GM19351 (cell line): ENCODE data around the gene PRRC2B.
"Not testable (repeated sequence)": the region's sequence is repeated elsewhere in the genome, so short reads cannot be mapped to it uniquely, and the experiment has no call there.

Experiments
- ATAC-seq: cut with Tn5 transposase; IDR thresholded peaks from one replicate; pipeline ENCODE4 v1.9.1; 2021; ENCODE audit warnings: mild to moderate bottlenecking, moderate library complexity; ENCODE audit not compliant: unreplicated experiment

Gene PRRC2B

DNA sequence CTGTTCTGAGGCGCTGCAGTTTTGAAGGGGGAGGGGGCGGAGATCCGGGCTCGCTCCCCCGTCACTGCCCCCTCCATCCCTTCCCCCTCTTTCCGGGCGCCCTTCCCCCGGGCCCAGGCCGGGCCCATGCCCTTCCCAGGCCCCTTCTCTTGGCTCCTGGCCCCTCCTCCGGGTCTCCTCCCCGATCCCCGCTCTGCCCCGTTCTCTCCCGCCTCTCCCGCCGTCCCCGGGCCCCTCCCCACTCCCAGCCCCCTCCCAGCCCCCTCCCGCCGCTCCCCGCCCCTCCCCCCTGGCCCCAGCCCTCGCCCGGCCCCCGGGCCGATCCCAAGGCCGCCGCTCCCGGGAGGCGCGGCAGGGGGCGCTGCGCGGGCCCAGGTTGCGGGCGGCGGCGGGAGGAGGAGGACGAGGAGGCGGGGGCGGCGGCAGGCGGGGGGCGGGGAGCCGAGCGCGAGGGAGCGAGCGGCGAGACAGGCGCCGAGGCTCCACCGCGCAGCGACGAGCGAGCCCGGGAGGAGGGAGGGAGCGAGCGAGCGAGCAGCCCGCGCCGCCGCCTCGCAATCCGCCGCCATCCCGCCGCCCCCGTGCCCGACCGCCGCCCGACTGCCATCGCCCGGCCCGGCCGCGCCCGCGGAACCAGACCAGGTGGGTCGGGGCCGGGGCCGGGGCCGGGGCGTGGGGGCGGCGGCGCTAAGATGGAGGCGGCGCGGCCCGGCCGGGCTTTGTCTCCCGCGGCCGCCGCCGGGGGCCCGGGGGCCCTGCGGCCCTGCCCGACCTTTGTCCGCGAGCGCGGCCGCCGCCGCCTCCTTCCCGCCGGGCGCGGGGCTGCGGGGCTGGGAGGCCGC lies at the start of gene PRRC2B:
TSS of gene PRRC2B (plus strand) at position 465 of the 842 bp plus-strand sequence. CDS start 36,059 bp downstream, outside the sequence.
- ATAC-seq, result peak; percentile 46

DNA sequence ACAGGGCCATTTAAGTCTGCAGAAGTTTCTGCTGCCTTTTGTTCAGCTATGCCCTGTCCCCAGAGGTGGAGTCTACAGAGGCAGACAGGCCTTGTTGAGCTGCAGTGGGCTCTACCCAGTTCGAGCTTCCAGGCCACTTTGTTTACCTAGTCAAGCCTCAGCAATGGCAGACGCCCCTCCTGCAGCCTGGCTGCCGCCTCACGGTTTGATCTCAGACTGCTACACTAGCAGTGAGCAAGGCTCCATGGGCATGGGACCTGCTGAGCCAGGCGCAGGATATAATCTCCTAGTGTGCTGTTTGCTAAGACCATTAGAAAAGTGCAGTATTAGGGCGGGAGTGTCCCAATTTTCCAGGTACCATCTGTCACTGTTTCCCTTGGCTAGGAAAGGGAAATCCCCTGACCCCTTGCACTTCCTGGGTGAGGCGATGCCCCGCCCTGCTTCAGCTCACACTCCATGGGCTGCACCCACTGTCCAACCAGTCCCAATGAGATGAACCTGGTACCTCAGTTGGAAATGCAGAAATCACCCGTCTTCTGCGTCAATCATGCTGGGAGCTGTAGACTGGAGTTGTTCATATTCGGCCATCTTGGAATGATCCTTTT lies 48.9 kb upstream of the PRRC2B start:
- ATAC-seq, result not testable (repeated sequence)

DNA sequence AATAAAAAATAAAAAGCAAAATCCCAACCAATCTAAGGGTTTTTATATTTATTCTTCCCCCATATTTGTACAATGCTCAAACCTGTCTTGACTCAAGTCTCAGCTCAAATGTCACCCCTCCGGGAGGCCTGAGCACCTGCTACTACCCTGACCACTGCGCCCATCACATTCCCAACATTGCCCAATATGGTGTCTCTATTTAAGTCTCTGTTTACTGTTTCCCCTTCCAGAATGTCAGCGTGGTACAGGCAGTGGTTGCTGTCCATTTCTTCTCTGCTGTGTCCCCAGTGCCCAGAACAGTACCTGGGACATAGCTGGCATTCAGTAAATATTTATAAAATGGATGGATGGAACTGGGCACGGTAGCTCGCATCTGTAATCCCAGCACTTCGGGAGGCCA lies 47.3 kb upstream of the PRRC2B start:
- ATAC-seq, result no peak

DNA sequence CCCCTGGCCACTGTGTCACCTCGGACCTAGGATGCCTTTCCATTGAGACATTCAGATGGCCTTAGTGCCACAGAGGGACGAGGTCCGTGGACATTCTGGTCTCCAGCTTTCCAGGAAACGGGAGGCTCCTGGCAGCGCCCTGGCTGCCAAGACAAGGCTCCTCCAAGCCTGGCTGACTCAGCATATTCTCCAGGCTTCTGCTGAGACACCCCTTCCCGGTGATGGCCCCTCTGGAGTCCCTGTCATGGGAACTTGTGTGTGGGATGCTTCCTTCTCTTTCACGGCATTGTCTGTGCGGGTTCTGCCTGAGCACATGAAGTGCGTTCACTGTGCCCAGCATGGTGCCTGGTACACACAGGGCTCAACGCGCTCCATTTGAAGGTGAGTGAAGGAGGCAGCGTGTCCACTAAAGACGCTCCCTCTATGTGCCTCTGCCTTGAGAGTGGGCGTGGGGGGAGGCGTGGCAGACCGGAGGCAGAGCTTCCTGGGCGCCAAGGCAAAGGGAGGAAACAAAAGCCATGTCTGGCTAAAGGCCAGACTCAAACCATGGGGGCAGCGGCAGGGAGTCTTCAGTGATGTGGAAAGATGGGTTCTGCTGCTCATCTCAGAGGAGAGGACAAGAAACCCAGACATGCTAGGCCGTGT lies 46.4 kb upstream of the PRRC2B start:
- no peak for ATAC-seq

DNA sequence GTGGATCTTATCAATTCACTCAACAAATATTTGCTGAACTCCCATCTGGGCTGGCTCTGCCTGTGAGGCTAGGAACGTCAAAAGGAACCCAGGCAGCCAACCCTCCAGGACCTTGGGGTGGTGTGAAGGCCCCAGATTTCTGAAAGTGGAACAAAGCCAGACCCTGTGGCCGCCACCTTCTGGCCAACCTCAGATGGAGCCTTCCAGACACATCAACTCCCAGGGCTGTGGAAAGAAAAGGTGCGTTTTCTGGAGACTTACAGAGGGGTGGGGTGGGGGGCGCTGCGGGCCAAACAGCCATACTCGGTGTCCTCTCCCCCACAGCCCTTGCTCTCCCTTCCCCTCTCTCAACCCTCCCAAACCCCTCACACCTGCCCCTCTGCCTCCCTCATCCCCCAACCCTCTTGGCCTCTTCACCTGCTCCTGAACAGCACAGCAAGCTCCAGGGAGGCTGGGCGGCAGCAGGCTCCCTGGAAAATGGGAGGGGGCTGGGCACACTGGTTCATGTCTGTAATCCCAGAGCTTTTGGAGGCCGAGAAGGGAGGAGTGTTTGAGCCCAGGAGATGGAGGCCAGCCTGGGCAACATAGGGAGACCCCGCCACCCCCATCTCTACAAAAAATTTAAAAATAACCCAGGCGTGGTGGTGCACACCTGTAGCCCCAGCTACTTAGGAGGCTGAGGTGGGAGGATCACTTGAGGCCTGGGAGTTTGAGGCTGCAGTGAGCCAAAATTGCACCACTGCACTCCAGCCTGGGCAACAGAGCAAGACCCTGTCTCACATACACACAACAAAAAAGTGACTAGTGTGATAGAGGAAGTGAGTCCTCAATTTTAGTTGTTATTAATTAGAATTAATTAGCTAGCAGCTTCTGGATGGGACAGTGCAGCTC lies 45.0 kb upstream of the PRRC2B start:
- no peak for ATAC-seq

DNA sequence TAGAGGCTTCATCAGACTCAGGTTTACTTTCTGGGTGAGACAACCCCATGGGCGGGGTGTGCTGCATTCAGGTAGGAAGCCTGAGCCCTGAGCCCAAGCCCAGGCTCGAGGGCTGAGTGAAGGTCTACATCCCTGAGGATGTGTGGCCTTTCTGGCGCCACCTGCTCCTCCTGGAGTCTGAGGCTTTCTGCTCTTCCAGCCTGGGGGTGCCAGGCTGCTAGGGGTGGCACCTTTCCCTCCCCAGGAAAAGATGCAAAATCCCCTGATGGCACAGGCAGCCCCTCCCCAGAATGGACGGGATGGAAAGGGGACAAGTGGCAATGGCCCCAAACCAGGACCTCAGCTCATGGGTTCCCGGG lies 44.4 kb upstream of the PRRC2B start:
- no peak for ATAC-seq

DNA sequence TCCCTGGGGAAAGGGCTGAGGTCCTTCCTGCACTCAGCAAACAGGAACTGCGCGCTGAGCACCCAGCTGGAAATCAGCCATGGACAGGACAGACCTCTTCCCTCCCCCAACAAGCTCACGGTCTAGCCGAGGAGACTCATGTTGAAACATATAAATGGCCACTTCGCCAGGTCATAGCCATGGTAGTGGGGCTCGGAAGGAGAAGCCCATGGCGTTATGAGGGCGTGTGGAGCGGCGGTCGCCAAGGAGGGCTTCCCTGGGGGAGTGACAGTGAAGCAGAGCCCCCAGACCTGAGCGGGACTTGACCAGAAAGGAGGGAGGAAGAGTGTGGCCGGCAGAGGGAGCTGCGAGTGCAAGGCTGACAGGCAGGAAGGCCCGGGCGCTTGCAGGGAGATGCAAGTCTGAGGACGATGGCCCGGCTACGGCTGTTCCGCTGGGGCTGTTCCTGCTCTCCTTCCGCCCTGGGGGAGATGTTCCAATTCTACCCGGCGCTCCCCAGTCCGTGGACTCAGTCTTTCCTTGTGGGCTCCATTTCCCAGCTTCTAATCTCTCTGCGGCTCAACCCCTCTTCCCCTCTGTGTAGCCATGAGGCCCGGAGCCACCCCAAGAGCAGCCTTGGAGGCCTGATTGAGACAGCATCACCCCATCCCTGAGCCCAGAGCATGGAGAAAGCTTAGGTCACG lies 43.9 kb upstream of the PRRC2B start:
- no peak for ATAC-seq

DNA sequence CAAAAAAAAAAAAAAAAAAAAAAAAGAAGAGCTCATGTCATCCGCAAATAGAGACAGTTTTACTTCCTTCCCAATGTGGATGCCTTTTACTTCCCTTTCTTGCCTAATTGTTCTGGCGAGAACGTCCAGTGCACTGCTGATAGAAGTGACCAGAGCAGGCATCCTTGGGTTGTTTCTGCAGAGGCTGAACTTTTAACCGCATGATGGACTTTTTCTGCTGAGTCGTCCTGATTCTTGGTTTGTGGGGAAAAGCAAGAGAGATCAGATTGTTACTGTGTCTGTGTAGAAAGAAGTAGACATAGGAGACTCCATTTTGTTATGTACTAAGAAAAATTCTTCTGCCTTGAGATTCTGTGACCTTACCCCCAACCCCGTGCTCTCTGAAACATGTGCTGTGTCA lies 37.4 kb upstream of the PRRC2B start:
- not testable (repeated sequence) for ATAC-seq

DNA sequence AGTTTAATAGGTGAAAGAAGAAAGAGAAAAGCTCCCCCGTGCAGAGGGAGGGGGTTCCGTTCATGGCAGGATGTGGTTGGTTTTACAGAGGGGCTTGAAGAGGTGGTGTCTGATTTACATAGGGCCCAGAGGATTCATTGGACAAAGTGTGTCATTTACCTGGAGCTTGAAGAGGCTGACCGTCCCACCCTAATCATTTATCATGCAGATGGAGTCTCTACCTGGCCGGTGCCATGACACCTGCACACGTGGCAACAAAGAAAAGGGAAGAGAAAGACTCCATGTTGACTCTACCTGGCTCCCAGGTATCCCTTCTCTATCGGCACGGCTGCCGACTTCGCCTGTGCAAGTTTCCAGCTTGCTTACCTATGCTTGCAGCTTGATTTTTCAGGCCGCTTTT lies 35.3 kb upstream of the PRRC2B start:
- ATAC-seq, result no peak

DNA sequence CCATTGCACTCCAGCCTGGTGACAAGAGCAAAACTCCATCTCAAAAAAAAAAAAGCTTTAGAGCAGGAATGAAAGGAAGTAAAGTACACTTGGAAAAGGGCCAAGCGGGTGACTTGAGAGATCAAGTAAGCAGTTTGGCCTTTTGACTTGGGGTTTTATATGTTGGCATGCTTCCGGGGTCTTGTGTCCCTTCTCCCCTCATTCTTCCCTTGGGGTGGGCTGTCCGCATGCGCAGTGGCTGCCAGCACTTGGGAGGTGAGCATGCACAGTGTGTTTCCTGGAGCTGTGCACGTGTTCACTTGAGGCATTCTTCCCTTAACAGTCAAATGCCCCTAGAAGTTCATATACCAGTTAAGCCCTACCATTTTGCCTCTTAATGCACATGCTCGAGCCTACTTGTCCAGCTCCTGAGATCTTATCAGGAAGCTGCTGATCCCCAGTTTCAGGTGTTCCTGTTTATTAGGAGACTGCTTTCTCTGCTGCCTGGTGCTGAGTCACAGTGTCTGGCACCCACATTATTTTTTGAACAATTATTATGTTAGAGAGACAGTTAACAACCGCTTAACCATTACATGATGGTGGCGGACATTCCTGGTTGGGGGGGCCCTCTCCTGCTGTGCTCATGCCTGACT lies 32.6 kb upstream of the PRRC2B start:
- ATAC-seq, result no peak

DNA sequence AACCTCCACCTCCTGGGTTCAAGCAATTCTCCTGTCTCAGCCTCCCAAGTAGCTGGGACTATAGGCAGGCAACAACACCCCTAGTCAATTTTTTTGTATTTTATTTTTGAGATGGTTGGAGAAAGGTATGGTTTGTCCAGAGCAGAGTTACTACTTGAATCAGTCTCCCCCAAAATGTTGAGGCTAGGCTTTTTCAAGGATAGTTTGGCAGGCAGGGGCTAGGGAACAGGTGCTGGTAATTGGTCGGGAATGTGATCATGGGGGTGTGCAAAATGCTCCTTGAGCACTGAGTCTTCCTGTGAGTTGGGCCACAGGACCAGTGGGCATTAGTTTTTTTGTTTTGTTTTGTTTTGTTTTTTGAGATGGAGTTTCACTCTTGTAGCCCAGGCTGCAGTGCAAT lies 28.3 kb upstream of the PRRC2B start:
- no peak for ATAC-seq

DNA sequence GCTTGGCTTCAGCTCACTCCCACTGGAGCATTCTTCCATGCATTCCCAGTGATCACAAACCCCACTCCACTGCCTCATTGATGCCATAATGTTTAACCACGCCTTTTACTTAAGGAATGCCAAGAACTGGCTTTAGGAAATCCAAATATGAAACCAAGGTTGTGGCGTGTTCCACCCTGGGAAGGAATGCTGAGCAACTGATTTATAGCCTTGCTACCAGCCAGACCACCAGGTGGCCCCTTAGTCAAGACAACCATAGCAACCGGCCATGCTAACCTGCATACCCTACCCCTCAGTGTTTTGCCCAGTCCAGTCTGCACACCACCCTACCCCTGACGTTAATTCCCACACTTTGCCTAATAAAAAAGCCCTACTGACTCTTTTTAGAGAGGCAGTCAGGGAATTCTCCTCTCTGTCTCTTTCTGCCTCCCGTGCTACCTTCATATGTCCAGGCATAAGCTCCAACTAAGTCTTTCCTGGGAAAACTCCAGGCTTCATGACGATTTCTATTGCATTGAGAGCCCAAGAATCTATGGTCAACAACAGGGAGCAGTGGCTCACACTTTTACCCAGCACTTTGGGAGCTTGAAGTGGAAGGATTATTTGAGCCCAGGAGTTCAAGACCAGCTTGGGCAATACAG lies 27.0 kb upstream of the PRRC2B start:
- ATAC-seq, result no peak

DNA sequence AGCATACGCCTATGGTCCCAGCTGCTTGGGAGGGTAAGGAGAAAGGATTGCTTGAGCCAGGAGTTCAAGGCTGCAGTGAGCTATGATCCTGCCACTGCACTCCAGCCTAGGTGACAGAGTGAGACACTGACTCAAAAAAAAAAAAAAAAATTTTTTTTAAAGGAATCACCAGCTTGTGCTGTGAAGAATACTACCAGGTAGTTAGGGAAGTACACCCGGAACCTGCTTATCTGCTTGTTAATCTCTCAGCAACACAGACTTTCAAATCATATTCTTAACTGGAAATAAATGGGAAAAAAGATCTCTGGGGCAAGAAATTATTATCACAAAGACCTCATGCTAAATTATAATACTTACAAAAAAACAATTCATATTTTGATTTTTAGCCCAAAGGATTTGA lies 26.4 kb upstream of the PRRC2B start:
- no peak for ATAC-seq

DNA sequence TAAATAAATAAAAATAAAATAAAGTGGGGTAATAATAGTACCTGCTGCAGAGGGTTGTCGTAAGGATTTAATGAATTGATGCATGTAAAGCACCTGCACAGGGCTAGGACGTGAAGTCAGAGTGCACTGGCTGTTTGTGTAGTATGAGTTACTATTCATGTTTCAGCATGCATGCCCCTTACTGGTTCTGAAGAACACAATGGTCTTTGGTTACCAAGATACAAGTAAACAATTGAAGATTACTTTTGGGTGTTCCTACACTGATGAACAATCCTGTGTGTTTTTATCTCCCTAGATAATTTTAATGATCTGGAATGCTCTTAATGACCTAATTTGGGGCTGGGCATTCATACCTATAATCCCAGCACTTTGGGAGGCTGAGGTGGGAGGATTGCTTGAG lies 23.2 kb upstream of the PRRC2B start:
- no peak for ATAC-seq

DNA sequence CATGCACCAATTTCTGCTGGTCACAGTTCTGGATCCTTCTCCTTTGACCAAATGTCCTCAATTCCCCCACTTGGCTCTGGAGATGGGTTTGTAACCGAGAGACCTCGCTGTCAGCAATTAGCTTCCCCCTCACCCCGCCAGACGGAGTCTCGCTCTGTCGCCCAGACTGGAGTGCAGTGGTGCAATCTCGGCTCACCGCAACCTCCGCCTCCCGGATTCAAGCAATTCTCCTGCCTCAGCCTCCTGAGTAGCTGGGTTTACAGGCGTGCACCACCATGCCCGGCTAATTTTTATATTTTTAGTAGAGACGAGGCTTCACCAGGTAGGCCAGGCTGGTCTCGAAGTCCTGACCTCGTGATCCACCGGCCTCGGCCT lies 21.3 kb upstream of the PRRC2B start:
- not testable (repeated sequence) for ATAC-seq

DNA sequence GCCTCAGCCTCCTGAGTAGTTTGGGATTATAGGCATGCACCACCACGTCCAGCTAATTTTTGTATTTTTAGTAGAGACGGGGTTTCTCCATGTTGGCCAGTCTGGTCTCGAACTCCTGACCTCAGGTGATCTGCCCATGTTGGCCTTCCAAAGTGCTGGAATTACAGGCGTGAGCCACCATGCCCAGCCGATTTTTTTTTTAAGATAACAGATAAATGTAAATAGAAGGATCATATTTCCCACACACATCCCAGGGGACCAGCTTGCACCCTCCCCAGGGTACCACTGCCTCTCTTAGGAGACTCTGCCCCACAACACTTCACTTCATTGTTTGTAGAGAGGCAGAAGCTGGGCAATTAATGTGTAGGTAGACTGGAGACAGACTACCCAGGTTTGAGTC lies 19.2 kb upstream of the PRRC2B start:
- ATAC-seq, result not testable (repeated sequence)

DNA sequence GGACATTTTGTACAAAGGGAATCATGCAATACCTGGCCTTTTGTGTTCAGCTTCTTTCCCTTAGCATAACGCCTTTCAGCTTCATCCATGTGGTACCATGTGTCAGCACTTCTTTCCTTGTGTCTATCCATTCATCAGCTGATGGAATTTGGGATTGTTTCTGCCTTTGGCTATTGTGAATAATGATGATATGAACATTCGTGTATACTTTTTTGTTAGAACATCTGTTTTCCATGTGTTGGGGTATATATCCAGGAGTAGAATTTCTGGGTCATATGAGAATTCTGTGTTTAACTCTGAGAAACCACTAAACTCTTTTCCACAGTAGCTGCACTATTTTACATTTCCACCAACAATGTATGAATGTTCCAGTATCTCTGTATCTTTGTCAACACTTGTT lies 14.8 kb upstream of the PRRC2B start:
- ATAC-seq, result no peak

DNA sequence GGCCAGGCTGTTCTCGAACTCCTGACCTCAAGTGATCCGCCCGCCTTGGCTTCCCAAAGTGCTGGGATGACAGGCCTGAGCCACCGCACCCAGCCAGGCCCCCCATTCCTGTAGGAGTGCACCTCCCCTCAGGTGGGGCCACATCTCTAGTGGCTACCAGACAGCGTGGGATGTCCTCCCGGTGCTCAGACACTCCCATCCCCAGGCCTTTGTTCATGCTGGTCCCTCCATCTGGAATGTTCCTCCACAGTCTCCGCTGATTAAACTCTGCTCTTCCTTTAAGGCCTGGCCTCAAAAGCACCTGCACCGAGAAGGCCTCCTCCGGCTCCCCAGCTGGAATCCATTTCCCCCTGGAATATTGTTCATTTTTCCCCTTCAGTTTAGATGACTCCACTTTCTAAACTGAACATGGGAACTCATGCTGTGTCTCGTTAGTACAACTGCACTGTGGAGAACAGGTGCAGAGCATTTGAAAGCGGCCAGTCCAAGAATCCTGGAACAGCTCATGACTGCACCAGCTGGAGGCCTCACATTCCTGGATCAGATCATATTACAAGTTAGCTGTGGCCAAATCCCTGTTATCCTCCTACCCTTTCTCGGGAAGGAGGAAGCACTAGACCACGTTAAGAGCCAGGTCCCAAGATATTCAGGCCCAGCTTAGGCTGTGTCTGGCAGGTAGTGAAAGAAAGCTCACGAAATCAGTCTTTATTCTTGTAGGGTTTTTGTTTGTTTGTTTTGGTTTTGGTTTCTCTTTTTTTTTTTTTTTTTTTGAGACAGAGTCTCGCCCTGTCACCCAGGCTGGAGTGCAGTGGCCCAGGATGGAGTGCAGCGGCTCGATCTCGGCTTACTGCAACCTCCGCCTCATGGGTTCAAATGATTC lies 10.8 kb upstream of the PRRC2B start:
- no peak for ATAC-seq

DNA sequence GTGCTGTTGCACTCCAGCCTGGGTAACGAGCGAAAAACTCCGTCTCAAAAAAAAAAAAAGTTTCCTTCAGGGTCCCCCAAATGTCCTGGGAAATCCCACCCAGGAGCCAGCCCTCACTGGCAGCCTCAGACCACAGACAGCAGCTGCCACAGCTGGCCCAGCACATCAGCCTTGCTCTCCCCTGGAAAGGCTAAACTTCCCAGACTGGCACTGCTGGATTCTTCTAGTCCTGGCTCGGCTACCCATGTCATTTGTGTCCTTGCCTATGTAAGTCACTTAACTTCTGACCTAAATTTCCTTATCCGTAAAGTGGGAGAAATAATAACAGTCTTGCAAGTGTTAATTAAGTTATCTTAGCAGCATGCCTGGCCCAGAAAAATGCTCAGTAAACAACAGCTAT lies 8.6 kb upstream of the PRRC2B start:
- ATAC-seq, result no peak
